Measurements from ENCODE around the gene CAMK2B.

The CAMK2B gene

GRCh38 chr7:44212581-44213184, 112.7 kb downstream of the CAMK2B start:
- H3K4me3 ChIP-seq (ENCODE audit: low read depth, low read length) = no peak overlapping the region
- TF ChIP-seq CTCF (IDR thresholded peaks at IDR 0.05; ENCODE audit: low read depth, low read length) = no peak

GRCh38 chr7:44212018-44212417, 113.4 kb downstream of the CAMK2B start:
- no peak for TF ChIP-seq CTCF (IDR thresholded peaks at IDR 0.05; ENCODE audit: low read depth, low read length)
- H3K4me3 ChIP-seq (ENCODE audit: low read depth, low read length) = no peak overlapping the region

GRCh38 chr7:44211126-44211675, 114.2 kb downstream of the CAMK2B start:
- no peak overlapping the region for H3K4me3 ChIP-seq (ENCODE audit: low read depth, low read length)
- no peak for TF ChIP-seq CTCF (IDR thresholded peaks at IDR 0.05; ENCODE audit: low read depth, low read length)

- H3K4me3 ChIP-seq (ENCODE audit: low read depth, low read length) = no peak overlapping the region
- TF ChIP-seq CTCF (IDR thresholded peaks at IDR 0.05; ENCODE audit: low read depth, low read length) = no peak
Measured at GRCh38 chr7:44210107-44210506, 115.3 kb downstream of the CAMK2B start.

- TF ChIP-seq CTCF (IDR thresholded peaks at IDR 0.05; ENCODE audit: low read depth, low read length) = no peak
- no peak overlapping the region for H3K4me3 ChIP-seq (ENCODE audit: low read depth, low read length)
Measured at GRCh38 chr7:44208085-44208484, 117.3 kb downstream of the CAMK2B start.

- no peak for TF ChIP-seq CTCF (IDR thresholded peaks at IDR 0.05; ENCODE audit: low read depth, low read length)
- H3K4me3 ChIP-seq (ENCODE audit: low read depth, low read length) = no peak overlapping the region
Measured at GRCh38 chr7:44206008-44206407, 119.4 kb downstream of the CAMK2B start.

GRCh38 chr7:44201813-44202212, 123.6 kb downstream of the CAMK2B start:
- no peak for TF ChIP-seq CTCF (IDR thresholded peaks at IDR 0.05; ENCODE audit: low read depth, low read length)

More at GRCh38 chr7:44201813-44202212, 123.6 kb downstream of the CAMK2B start:
- H3K4me3 ChIP-seq (ENCODE audit: low read depth, low read length) = peak overlapping the region; percentile 91

Measured in WI38 (cell line).